Transverse colon (tissue), 4 donors: ENCODE data around the gene ZC3H12C. TPM values are rescaled to one million over a fixed set of nuclear protein-coding genes. Genes with fewer than 3 reads are reported as not detected.

ENCODE experiments used
- DNase-seq: peaks from one replicate; pipeline ENCODE4 v3.0.0-alpha.2; 2019
- H3K27ac ChIP-seq, 4 donors: fragments of 200-600 bp; sonication (generic); 2 replicates each; pipeline ENCODE4 v1.5.1; 2016 to 2018; ENCODE audit warnings: inconsistent platforms in 4 of 4
- H3K27me3 ChIP-seq: fragments of 200-600 bp; sonication (generic); 2 replicates; pipeline ENCODE4 v1.5.1; 2017; ENCODE audit warnings: inconsistent platforms
- H3K36me3 ChIP-seq, 4 donors: fragments of 200-600 bp; sonication (generic); 2 replicates each; pipeline ENCODE4 v1.5.1; 2017 to 2019; ENCODE audit warnings: inconsistent platforms in 4 of 4
- H3K4me1 ChIP-seq, 4 donors: fragments of 200-600 bp; sonication (generic); 2 replicates each; pipeline ENCODE4 v1.5.1; 2017 to 2020; ENCODE audit warnings: inconsistent platforms in 4 of 4
- H3K4me3 ChIP-seq, 4 donors: fragments of 200-600 bp; sonication (generic); 1 replicate in 1 of 4; 2 replicates in 3 of 4; pipeline versions ENCODE4 v1.5.1 to v1.6.1; 2017 to 2019; ENCODE audit warnings: inconsistent platforms in 4 of 4
- H3K9me3 ChIP-seq, 2 donors: fragments of 200-600 bp; sonication (generic); 2 replicates each; pipeline ENCODE4 v1.5.1; 2017 to 2019; ENCODE audit warnings: inconsistent platforms in 2 of 2
- CTCF ChIP-seq, 5 experiments: fragments of 200-600 bp in 3 of 5; fragments of 450-650 bp in 2 of 5; sonication (generic) in 3 of 5; IDR thresholded peaks; 1 replicate in 2 of 5; 2 replicates in 3 of 5; pipeline ENCODE4 v1.5.1; 2016 to 2017; ENCODE audit warnings: antibody characterized with exemption in 5 of 5, inconsistent platforms in 3 of 5, mild to moderate bottlenecking in 2 of 5, moderate library complexity in 1 of 5
- EP300 ChIP-seq: sonication (generic); formaldehyde crosslinking; IDR thresholded peaks from one replicate; pipeline ENCODE4 v1.6.1; 2017; ENCODE audit warnings: antibody characterized with exemption, low read depth
- POLR2A ChIP-seq: fragments of 450-650 bp; IDR thresholded peaks from one replicate; pipeline ENCODE4 v1.6.1; 2016; ENCODE audit warnings: antibody characterized with exemption, mild to moderate bottlenecking, moderate library complexity
- POLR2AphosphoS5 ChIP-seq, 3 donors: sonication (generic); formaldehyde crosslinking; IDR thresholded peaks; one replicate each; pipeline ENCODE4 v1.6.1; 2016; ENCODE audit warnings: antibody characterized with exemption in 3 of 3
- WGBS, 2 donors: methylation state at CpG; one replicate each; pipeline ENCODE4 v1.1.5; 2018; ENCODE audit warnings: low coverage in 1 of 2; 5-methylcytosine and 5-hydroxymethylcytosine counted together
- in situ Hi-C, 4 donors: fragments of 200-750 bp; cut with MboI; loops; one replicate each; pipeline versions ENCODE4 v1.15.0 to v1.15.1; 2017; ENCODE audit warnings: low sequenced_read_pairs in 3 of 4, low pct_ligation_motif_present in 1 of 4, low pct_unique_long_range_greater_than_20kb in 1 of 4
- intact Hi-C: fragments of 100-400 bp; cut with DNase I; formaldehyde crosslinking; loops from one replicate; pipeline ENCODE4 v1.15.1; 2023; ENCODE audit warnings: low total_unique reads
- total RNA-seq, 4 donors: library from RNA; depleted of rRNA; stranded (reverse); fragments of >200 nt; gene quantifications; one replicate each; pipeline ENCODE4 v1.1.0, GENCODE V29; 2016

ZC3H12C gene
- total RNA-seq, 4 donors from 2014 or later: 6.4 to 21.2 (median 14.4) TPM

- H3K9me3 ChIP-seq: no peaks in the 10 kb centered on the region
- 54 to 78% methylated on average over 4 of the region's 4 CpGs for WGBS, 2 donors
- H3K4me3 ChIP-seq: no peak overlapping the region
- in situ Hi-C loops: no loop called here
- no peak overlapping the region for H3K27ac ChIP-seq
- intact Hi-C loops: no loop called here
- DNase-seq: no peak
- TF ChIP-seq POLR2A (no peak), EP300 (no peak)
- H3K4me1 ChIP-seq: peaks cover 0 to 4% (median 0%) of the 10 kb centered on the region in 4 donors
- no peaks in the 10 kb centered on the region for H3K27me3 ChIP-seq
- H3K36me3 ChIP-seq: peaks cover 0 to 6% (median 3%) of the 10 kb centered on the region in 4 donors
Observed at GRCh38 chr11:110113973-110114372, 20.8 kb downstream of the ZC3H12C start.

GRCh38 chr11:110119317-110119716, 26.1 kb downstream of the ZC3H12C start:
- peaks cover 0 to 6% (median 3%) of the 10 kb centered on the region in 4 donors for H3K36me3 ChIP-seq
- in situ Hi-C loops: no loop called here
- no peak overlapping the region for H3K27ac ChIP-seq
- no peak for TF ChIP-seq CTCF (IDR thresholded peaks at IDR 0.05)
- no peak for TF ChIP-seq POLR2AphosphoS5 (IDR thresholded peaks at IDR 0.05)
- no peak for TF ChIP-seq EP300
- no peak for TF ChIP-seq POLR2A
- no peaks in the 10 kb centered on the region for H3K27me3 ChIP-seq
- DNase-seq: no peak
- WGBS, 2 donors: 87 to 93% methylated on average over 2 of the region's 2 CpGs
- intact Hi-C loops: no loop called here
- no peaks in the 10 kb centered on the region for H3K9me3 ChIP-seq
- H3K4me3 ChIP-seq: no peak overlapping the region
- peaks cover 0 to 10% (median 1%) of the 10 kb centered on the region in 4 donors for H3K4me1 ChIP-seq

GRCh38 chr11:110121204-110121603, 28.0 kb downstream of the ZC3H12C start:
- in situ Hi-C loops (no loop called here), intact Hi-C loops (no loop called here)
- no peak overlapping the region for H3K27ac ChIP-seq
- DNase-seq: no peak
- H3K4me1 ChIP-seq: peaks cover 0 to 10% (median 1%) of the 10 kb centered on the region in 4 donors
- H3K9me3 ChIP-seq: no peaks in the 10 kb centered on the region
- H3K27me3 ChIP-seq: no peaks in the 10 kb centered on the region
- no peak for TF ChIP-seq CTCF (IDR thresholded peaks at IDR 0.05)
- TF ChIP-seq POLR2A: no peak
- no peak for TF ChIP-seq EP300
- TF ChIP-seq POLR2AphosphoS5 (IDR thresholded peaks at IDR 0.05): no peak
- no peaks in the 10 kb centered on the region for H3K36me3 ChIP-seq
- H3K4me3 ChIP-seq: no peak overlapping the region
- WGBS, 2 donors: 23 to 33% methylated on average over 4 of the region's 4 CpGs

GRCh38 chr11:110123003-110123402, 29.8 kb downstream of the ZC3H12C start:
- in situ Hi-C loops: no loop called here
- 80 to 86% methylated on average over 3 of the region's 3 CpGs for WGBS, 2 donors

More at GRCh38 chr11:110123003-110123402, 29.8 kb downstream of the ZC3H12C start:
- H3K27ac ChIP-seq: no peak overlapping the region
- TF ChIP-seq POLR2AphosphoS5 (IDR thresholded peaks at IDR 0.05) (no peak), CTCF (IDR thresholded peaks at IDR 0.05) (no peak), POLR2A (no peak), EP300 (no peak)
- intact Hi-C loops: no loop called here
- no peak overlapping the region for H3K4me3 ChIP-seq
- no peak for DNase-seq
- no peaks in the 10 kb centered on the region for H3K27me3 ChIP-seq
- H3K9me3 ChIP-seq: no peaks in the 10 kb centered on the region
- H3K36me3 ChIP-seq: no peaks in the 10 kb centered on the region
- peaks cover 0 to 13% (median 1%) of the 10 kb centered on the region in 4 donors for H3K4me1 ChIP-seq
